ENCODE data around the gene PNPLA7.

DNA sequence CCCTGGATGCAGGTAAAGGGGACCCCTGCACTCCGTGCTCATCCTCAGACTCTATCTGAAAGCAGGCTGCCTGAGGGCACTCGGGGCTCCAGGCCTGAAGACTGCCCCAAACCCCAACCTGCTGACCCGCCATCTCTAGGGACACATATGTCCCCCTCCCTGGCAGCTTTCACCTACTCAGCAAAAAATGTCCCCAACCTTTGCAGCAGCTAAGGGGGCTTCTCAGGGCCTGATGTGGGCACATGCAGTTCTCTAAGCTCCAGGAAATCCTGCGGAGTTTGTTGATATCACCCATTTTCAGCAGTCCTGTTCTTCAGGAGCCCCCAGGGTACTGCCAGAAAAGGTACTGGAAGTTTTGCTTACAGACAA lies 30.7 kb upstream of the PNPLA7 start:
- TF ChIP-seq, protein P1, sequence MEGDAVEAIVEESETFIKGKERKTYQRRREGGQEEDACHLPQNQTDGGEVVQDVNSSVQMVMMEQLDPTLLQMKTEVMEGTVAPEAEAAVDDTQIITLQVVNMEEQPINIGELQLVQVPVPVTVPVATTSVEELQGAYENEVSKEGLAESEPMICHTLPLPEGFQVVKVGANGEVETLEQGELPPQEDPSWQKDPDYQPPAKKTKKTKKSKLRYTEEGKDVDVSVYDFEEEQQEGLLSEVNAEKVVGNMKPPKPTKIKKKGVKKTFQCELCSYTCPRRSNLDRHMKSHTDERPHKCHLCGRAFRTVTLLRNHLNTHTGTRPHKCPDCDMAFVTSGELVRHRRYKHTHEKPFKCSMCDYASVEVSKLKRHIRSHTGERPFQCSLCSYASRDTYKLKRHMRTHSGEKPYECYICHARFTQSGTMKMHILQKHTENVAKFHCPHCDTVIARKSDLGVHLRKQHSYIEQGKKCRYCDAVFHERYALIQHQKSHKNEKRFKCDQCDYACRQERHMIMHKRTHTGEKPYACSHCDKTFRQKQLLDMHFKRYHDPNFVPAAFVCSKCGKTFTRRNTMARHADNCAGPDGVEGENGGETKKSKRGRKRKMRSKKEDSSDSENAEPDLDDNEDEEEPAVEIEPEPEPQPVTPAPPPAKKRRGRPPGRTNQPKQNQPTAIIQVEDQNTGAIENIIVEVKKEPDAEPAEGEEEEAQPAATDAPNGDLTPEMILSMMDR (IDR thresholded peaks at IDR 0.05): no peak
- no peak for TF ChIP-seq POLR2A (IDR thresholded peaks at IDR 0.05)

All from lower leg skin (tissue), 3 donors.